Endothelial cell of umbilical vein (primary cell): ENCODE data around the gene THSD7B.

Experiments used
- EZH2 ChIP-seq: IDR thresholded peaks from 2 replicates; pipeline ENCODE4 v1.6.1; 2012; ENCODE audit warnings: borderline replicate concordance, low read depth, mild to moderate bottlenecking, moderate library complexity, low read length, inconsistent platforms; ENCODE audit not compliant: severe bottlenecking
- FOS ChIP-seq: IDR thresholded peaks from 2 replicates; pipeline ENCODE4 v1.6.1; 2011; ENCODE audit warnings: mild to moderate bottlenecking, low read length, moderate library complexity, borderline replicate concordance; ENCODE audit not compliant: insufficient read depth
- JUN ChIP-seq: IDR thresholded peaks from 2 replicates; pipeline ENCODE4 v1.6.1; 2011; ENCODE audit warnings: borderline replicate concordance, low read depth; ENCODE audit not compliant: insufficient read length, insufficient read depth
- POLR2A ChIP-seq: IDR thresholded peaks from 2 replicates; pipeline ENCODE4 v1.6.1; 2012; ENCODE audit warnings: low read depth, mild to moderate bottlenecking, control low read depth, low read length
- POLR2AphosphoS5 ChIP-seq: IDR thresholded peaks from 2 replicates; pipeline ENCODE4 v1.6.1; 2012; ENCODE audit warnings: low read depth, mild to moderate bottlenecking, control low read depth, low read length, moderate library complexity; ENCODE audit not compliant: insufficient read depth
- TF ChIP-seq, protein P1 (sequence below), 2 donors: IDR thresholded peaks; 1 replicate in 1 of 2; 2 replicates in 1 of 2; pipeline ENCODE4 v1.5.1; 2011; ENCODE audit warnings: low read length in 2 of 2, mild to moderate bottlenecking in 2 of 2, moderate library complexity in 2 of 2, control low read depth in 1 of 2, inconsistent platforms in 1 of 2, low read depth in 1 of 2; ENCODE audit not compliant: insufficient read depth in 1 of 2; ENCODE audit errors: extremely low read depth in 1 of 2
- TF ChIP-seq, protein P2 (sequence below): IDR thresholded peaks from 2 replicates; pipeline ENCODE4 v1.6.1; 2011; ENCODE audit not compliant: insufficient read depth, insufficient read length

DNA sequence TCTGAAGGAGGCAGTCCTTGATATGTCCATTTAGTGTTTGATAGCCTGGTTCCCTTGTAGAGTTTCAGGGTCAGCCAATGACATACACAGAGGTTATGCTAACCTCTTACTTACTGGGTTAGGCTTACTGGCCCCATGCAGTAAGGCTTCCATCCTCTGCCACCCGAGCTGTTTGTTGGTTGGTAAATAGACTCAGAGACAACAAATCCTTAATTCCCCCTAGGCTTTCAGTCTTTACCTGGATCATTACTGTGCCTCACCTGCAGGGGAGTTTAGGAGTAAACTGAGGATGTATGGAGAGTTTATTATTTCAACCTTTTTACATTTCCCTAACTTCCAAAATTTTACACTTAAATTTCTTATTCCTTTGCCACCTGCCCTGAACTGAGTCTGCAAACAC lies 746.2 kb downstream of the THSD7B start:
- TF ChIP-seq, protein P1, sequence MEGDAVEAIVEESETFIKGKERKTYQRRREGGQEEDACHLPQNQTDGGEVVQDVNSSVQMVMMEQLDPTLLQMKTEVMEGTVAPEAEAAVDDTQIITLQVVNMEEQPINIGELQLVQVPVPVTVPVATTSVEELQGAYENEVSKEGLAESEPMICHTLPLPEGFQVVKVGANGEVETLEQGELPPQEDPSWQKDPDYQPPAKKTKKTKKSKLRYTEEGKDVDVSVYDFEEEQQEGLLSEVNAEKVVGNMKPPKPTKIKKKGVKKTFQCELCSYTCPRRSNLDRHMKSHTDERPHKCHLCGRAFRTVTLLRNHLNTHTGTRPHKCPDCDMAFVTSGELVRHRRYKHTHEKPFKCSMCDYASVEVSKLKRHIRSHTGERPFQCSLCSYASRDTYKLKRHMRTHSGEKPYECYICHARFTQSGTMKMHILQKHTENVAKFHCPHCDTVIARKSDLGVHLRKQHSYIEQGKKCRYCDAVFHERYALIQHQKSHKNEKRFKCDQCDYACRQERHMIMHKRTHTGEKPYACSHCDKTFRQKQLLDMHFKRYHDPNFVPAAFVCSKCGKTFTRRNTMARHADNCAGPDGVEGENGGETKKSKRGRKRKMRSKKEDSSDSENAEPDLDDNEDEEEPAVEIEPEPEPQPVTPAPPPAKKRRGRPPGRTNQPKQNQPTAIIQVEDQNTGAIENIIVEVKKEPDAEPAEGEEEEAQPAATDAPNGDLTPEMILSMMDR (IDR thresholded peaks at IDR 0.05; ENCODE audit: extremely low read depth in 1 of 2, insufficient read depth in 1 of 2, low read depth in 1 of 2, low read length in 2 of 2), result no peak
- TF ChIP-seq POLR2A (no peak), JUN (no peak), POLR2AphosphoS5 (no peak), EZH2 (no peak), FOS (no peak)
- TF ChIP-seq, protein P2, sequence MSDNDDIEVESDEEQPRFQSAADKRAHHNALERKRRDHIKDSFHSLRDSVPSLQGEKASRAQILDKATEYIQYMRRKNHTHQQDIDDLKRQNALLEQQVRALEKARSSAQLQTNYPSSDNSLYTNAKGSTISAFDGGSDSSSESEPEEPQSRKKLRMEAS, result no peak
